GM10266 (cell line): ENCODE data around the gene DLX6.

ENCODE experiments used
- DNase-seq: peaks from one replicate; pipeline ENCODE4 v3.0.0; 2012; ENCODE audit errors: extremely low spot score
- CTCF ChIP-seq: IDR thresholded peaks from 2 replicates; pipeline ENCODE4 v1.5.1; 2012; ENCODE audit warnings: mild to moderate bottlenecking, low read depth; ENCODE audit not compliant: control insufficient read depth, insufficient read depth; ENCODE audit errors: missing control alignments

Gene DLX6

GRCh38 chr7:97006816-97007582 lies 1.6 kb downstream of the DLX6 start:
- no peak for DNase-seq
- TF ChIP-seq CTCF: no peak

GRCh38 chr7:97007583-97007861 lies 2.2 kb downstream of the DLX6 start:
- TF ChIP-seq CTCF: no peak
- DNase-seq: no peak

GRCh38 chr7:97008275-97008917 lies 3.0 kb downstream of the DLX6 start:
- TF ChIP-seq CTCF: no peak

GRCh38 chr7:97009753-97010732 lies 4.7 kb downstream of the DLX6 start:
- TF ChIP-seq CTCF: no peak
- DNase-seq: no peak

More at GRCh38 chr7:97008275-97008917, 3.0 kb downstream of the DLX6 start:
- DNase-seq: no peak

DNA sequence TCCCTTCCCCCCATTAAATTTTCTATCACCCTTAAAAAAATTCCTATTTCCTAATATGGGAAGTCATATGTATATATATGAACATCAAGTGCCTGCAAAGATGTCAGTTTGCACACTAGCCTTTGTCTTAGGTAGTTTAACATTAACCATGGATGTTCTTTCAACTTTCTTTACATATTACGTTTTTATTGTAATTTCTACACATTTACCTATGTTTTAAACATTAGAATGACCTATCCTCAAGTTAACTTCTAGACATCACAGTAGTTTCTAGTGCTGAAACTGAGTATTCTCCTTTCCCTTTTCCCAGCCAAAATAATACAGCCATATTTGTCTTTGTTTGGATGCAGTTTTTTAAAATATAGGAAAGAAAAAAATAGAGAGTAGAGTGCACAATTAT lies 5.8 kb downstream of the DLX6 start:
- no peak for TF ChIP-seq CTCF
- DNase-seq: no peak

DNA sequence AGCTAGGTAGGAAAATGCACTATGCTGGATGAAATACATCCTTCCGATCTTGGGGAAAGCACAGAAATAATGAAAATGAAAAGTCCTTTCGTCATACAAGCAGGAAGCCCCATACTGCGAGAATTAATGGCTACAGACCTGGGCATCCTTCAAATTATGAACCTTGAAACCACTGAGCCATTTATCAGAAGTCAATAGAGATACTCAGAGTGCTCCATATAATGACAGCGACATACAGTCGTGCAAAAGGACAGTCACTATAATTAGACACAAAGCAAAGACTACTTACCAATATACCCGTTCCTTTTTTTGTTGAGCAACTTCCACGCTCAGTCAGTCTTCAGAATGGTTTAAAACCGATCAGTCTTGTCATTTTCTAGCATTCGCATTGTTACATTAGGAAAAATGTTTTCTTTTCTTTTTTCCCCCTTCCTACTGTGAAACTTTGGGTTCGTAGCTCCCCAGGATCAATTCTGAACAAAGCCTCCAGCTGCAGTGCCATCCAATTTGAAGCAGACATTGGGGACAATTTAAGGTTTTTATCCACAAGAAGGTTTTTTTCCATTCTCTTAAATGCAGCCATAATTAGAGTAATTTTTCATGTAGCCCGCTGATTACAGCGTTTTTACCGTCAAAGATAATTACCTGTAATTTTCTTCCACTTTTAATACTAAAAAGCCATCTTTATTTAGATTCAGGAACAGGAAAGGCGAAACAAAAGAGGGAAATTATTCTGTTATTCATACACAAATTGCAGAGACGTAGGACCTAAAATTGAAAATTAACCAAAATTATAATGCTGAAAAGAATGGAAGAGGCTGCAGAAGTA lies 6.4 kb downstream of the DLX6 start:
- no peak for TF ChIP-seq CTCF
- no peak for DNase-seq
